Measurements from ENCODE around the gene PPM1D. TPM values are rescaled to one million over a fixed set of nuclear protein-coding genes. Genes with fewer than 3 reads are reported as not detected.

PPM1D gene
- total RNA-seq, 1 donor from 2014 or later, result 14.2 TPM

- Histone ChIP-seq H3K36me3 (ENCODE audit: control insufficient read depth, insufficient read depth, low read length) (no peaks in the 10 kb centered on the region), H3K4me3 (ENCODE audit: low read depth, low read length) (no peak overlapping the region), H3K27me3 (ENCODE audit: control insufficient read depth, insufficient read depth, low read length) (no peaks in the 10 kb centered on the region)
- DNase-seq (ENCODE audit: low read depth), result no peak
- no peak for TF ChIP-seq CTCF (IDR thresholded peaks at IDR 0.05; ENCODE audit: insufficient read depth, low read length, poor library complexity, severe bottlenecking)
These were observed 23.0 kb downstream of the PPM1D start for GRCh38 chr17:60622961-60623360.

GRCh38 chr17:60623415-60623814, 23.4 kb downstream of the PPM1D start:
- no peak for DNase-seq (ENCODE audit: low read depth)
- Histone ChIP-seq H3K27me3 (ENCODE audit: control insufficient read depth, insufficient read depth, low read length) (no peaks in the 10 kb centered on the region), H3K36me3 (ENCODE audit: control insufficient read depth, insufficient read depth, low read length) (no peaks in the 10 kb centered on the region), H3K4me3 (ENCODE audit: low read depth, low read length) (no peak overlapping the region)
- TF ChIP-seq CTCF (IDR thresholded peaks at IDR 0.05; ENCODE audit: insufficient read depth, low read length, poor library complexity, severe bottlenecking), result no peak

- Histone ChIP-seq H3K36me3 (ENCODE audit: control insufficient read depth, insufficient read depth, low read length) (no peaks in the 10 kb centered on the region), H3K4me3 (ENCODE audit: low read depth, low read length) (no peak overlapping the region), H3K27me3 (ENCODE audit: control insufficient read depth, insufficient read depth, low read length) (no peaks in the 10 kb centered on the region)
- DNase-seq (ENCODE audit: low read depth), result no peak
- no peak for TF ChIP-seq CTCF (IDR thresholded peaks at IDR 0.05; ENCODE audit: insufficient read depth, low read length, poor library complexity, severe bottlenecking)
These were observed 27.1 kb downstream of the PPM1D start for GRCh38 chr17:60627124-60627523.

- DNase-seq (ENCODE audit: low read depth), result no peak
- H3K4me3 ChIP-seq (ENCODE audit: low read depth, low read length), result no peak overlapping the region
- TF ChIP-seq CTCF (IDR thresholded peaks at IDR 0.05; ENCODE audit: insufficient read depth, low read length, poor library complexity, severe bottlenecking), result no peak
These were observed 28.4 kb downstream of the PPM1D start for GRCh38 chr17:60628252-60628889.

GRCh38 chr17:60629120-60629519, 29.1 kb downstream of the PPM1D start:
- no peak for DNase-seq (ENCODE audit: low read depth)
- H3K27me3 ChIP-seq (ENCODE audit: control insufficient read depth, insufficient read depth, low read length), result no peaks in the 10 kb centered on the region
- H3K36me3 ChIP-seq (ENCODE audit: control insufficient read depth, insufficient read depth, low read length), result no peaks in the 10 kb centered on the region
- no peak for TF ChIP-seq CTCF (IDR thresholded peaks at IDR 0.05; ENCODE audit: insufficient read depth, low read length, poor library complexity, severe bottlenecking)
- no peak overlapping the region for H3K4me3 ChIP-seq (ENCODE audit: low read depth, low read length)

More at GRCh38 chr17:60628252-60628889, 28.4 kb downstream of the PPM1D start:
- Histone ChIP-seq H3K27me3 (ENCODE audit: control insufficient read depth, insufficient read depth, low read length) (no peaks in the 10 kb centered on the region), H3K36me3 (ENCODE audit: control insufficient read depth, insufficient read depth, low read length) (no peaks in the 10 kb centered on the region)

DNA sequence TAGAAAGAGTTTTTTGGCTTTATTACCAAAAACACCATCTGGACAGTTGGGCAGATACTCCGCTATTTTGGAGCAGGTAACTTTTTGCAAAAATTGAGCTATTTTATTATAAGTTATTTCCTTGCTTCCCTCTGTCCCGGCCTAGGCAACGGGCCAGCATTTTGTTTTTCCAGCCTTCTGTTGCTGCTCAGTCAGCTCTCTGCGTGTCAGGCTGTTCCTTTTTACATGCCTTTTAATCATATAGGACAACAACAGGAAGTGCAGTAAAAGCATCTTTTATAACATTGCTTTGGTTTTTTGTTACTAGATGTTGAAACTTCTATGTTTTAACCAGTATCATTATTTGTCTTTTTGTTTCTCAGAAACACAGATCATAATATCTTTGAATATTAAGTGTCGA, 30.4 kb downstream of the PPM1D start:
- H3K4me3 ChIP-seq (ENCODE audit: low read depth, low read length), result no peak overlapping the region
- H3K36me3 ChIP-seq (ENCODE audit: control insufficient read depth, insufficient read depth, low read length), result no peaks in the 10 kb centered on the region
- H3K27me3 ChIP-seq (ENCODE audit: control insufficient read depth, insufficient read depth, low read length), result no peaks in the 10 kb centered on the region
- TF ChIP-seq CTCF (IDR thresholded peaks at IDR 0.05; ENCODE audit: insufficient read depth, low read length, poor library complexity, severe bottlenecking), result no peak
- DNase-seq (ENCODE audit: low read depth), result no peak
